H1 (cell line): ENCODE measurements around the gene PSORS1C2. TPM values are rescaled to one million over a fixed set of nuclear protein-coding genes. Genes with fewer than 3 reads are reported as not detected.

Source experiments
- CTCF ChIA-PET: fragments of 300-600 bp; sonication (Branson Sonifier 250); formaldehyde crosslinking; loops from one replicate; lab custom pipeline; 2021; ENCODE audit not compliant: partially characterized antibody; lab: Charles Lee
- POLR2A ChIA-PET: fragments of 300-600 bp; sonication (Branson Sonifier 250); formaldehyde crosslinking; loops from one replicate; lab custom pipeline; 2021; ENCODE audit warnings: inconsistent platforms; ENCODE audit not compliant: partially characterized antibody; lab: Charles Lee
- DNase-seq, 2 experiments: peaks; one replicate each; pipeline versions ENCODE4 v3.0.0 to v3.0.0-alpha.2; 2010 to 2022; ENCODE audit warnings: low spot score in 2 of 2, low read depth in 1 of 2, mixed read lengths in 1 of 2
- FAIRE-seq: peaks from 2 replicates; lab custom pipeline; 2011; peaks lifted over from hg19 to GRCh38; lab: Jason Lieb, UNC
- H2AFZ ChIP-seq: 2 replicates; pipeline ENCODE4 v1.8.1; 2012; ENCODE audit warnings: low read length, inconsistent platforms
- H2AK5ac ChIP-seq: 2 replicates; pipeline ENCODE4 v1.6.1; 2013; ENCODE audit warnings: low read depth, low read length
- H2BK120ac ChIP-seq: replicated peaks from 2 replicates; pipeline ENCODE3; 2013; ENCODE audit warnings: low read depth, low read length, inconsistent platforms
- H2BK12ac ChIP-seq: 2 replicates; pipeline ENCODE4 v1.6.1; 2013; ENCODE audit warnings: low read depth, low read length
- H2BK15ac ChIP-seq: 2 replicates; pipeline ENCODE4 v1.6.1; 2013; ENCODE audit warnings: low read length
- H2BK20ac ChIP-seq: 2 replicates; pipeline ENCODE4 v1.6.1; 2013; ENCODE audit warnings: low read length
- H2BK5ac ChIP-seq: 2 replicates; pipeline ENCODE4 v1.6.1; 2013; ENCODE audit warnings: low read depth, low read length
- H3K14ac ChIP-seq: 2 replicates; pipeline ENCODE4 v1.6.1; 2013; ENCODE audit warnings: inconsistent platforms; ENCODE audit not compliant: insufficient read length
- H3K18ac ChIP-seq: 2 replicates; pipeline ENCODE4 v1.6.1; 2013; ENCODE audit warnings: low read length; ENCODE audit errors: extremely low read depth
- H3K23ac ChIP-seq: 2 replicates; pipeline ENCODE4 v1.6.1; 2013; ENCODE audit warnings: inconsistent platforms; ENCODE audit not compliant: insufficient read length
- H3K23me2 ChIP-seq: 2 replicates; pipeline ENCODE4 v1.6.1; 2013; ENCODE audit warnings: low read depth, low read length
- H3K27ac ChIP-seq: 2 replicates; pipeline ENCODE4 v1.6.1; 2011; ENCODE audit warnings: low read depth, low read length, inconsistent platforms
- H3K27me3 ChIP-seq, 4 experiments: replicated peaks in 1 of 4; 1 replicate in 1 of 4; 2 replicates in 3 of 4; pipeline versions ENCODE4 v1.6.1 to v1.8.1; 2011 to 2013; ENCODE audit warnings: low read length in 3 of 4, mild to moderate bottlenecking in 3 of 4, inconsistent platforms in 2 of 4, mixed read lengths in 2 of 4, moderate library complexity in 1 of 4; ENCODE audit not compliant: control insufficient read depth in 3 of 4, insufficient read depth in 3 of 4; ENCODE audit errors: extremely low read depth in 1 of 4
- H3K36me3 ChIP-seq, 4 experiments: 2 replicates each; pipeline versions ENCODE4 v1.6.1 to v1.8.1; 2011 to 2013; ENCODE audit warnings: mild to moderate bottlenecking in 4 of 4, low read length in 3 of 4, moderate library complexity in 2 of 4, control low read depth in 1 of 4, inconsistent platforms in 1 of 4; ENCODE audit not compliant: insufficient read depth in 4 of 4, control insufficient read depth in 2 of 4
- H3K4ac ChIP-seq: replicated peaks from 2 replicates; pipeline ENCODE3; 2013; ENCODE audit warnings: low read length, low read depth, mixed read lengths, inconsistent platforms; ENCODE audit not compliant: insufficient read length
- H3K4me1 ChIP-seq, 4 experiments: replicated peaks in 1 of 4; 1 replicate in 1 of 4; 2 replicates in 3 of 4; pipeline versions ENCODE4 v1.6.1 to v1.8.1; 2011 to 2013; ENCODE audit warnings: low read length in 3 of 4, inconsistent platforms in 2 of 4, mixed read lengths in 1 of 4; ENCODE audit not compliant: insufficient read depth in 4 of 4, control insufficient read depth in 3 of 4
- H3K4me2 ChIP-seq, 2 experiments: 2 replicates each; pipeline versions ENCODE4 v1.6.1 to v1.8.1; 2011 to 2013; ENCODE audit warnings: low read depth in 2 of 2, low read length in 2 of 2, control low read depth in 1 of 2, inconsistent platforms in 1 of 2, mild to moderate bottlenecking in 1 of 2; ENCODE audit not compliant: insufficient read depth in 1 of 2
- H3K4me3 ChIP-seq, 4 experiments: fragments of 200-600, 300-600 bp in 1 of 4; sonication (generic), shearing (Covaris generic), sonication (Bioruptor Twin) in 1 of 4; 2 replicates each; pipeline versions ENCODE4 v1.5.1 to v1.8.1; 2011 to 2016; ENCODE audit warnings: low read length in 4 of 4, low read depth in 3 of 4, control low read depth in 2 of 4, inconsistent platforms in 2 of 4, mild to moderate bottlenecking in 2 of 4, mixed read lengths in 1 of 4, moderate library complexity in 1 of 4; ENCODE audit not compliant: insufficient read depth in 2 of 4; ENCODE audit errors: extremely low read depth in 1 of 4
- H3K56ac ChIP-seq: replicated peaks from 2 replicates; pipeline ENCODE3; 2013; ENCODE audit warnings: low read depth, mild to moderate bottlenecking, mixed read lengths, low read length, inconsistent platforms; ENCODE audit not compliant: insufficient read length
- H3K79me1 ChIP-seq: 2 replicates; pipeline ENCODE4 v1.6.1; 2013; ENCODE audit warnings: low read depth, low read length, control low read depth
- H3K79me2 ChIP-seq, 2 experiments: 2 replicates each; pipeline versions ENCODE4 v1.6.1 to v1.8.1; 2012 to 2013; ENCODE audit warnings: low read length in 2 of 2, mild to moderate bottlenecking in 2 of 2, inconsistent platforms in 1 of 2; ENCODE audit not compliant: insufficient read depth in 2 of 2, control insufficient read depth in 1 of 2
- H3K9ac ChIP-seq, 4 experiments: replicated peaks in 1 of 4; 1 replicate in 1 of 4; 2 replicates in 3 of 4; pipeline versions ENCODE4 v1.6.1 to v1.8.1; 2011 to 2013; ENCODE audit warnings: low read depth in 3 of 4, low read length in 3 of 4, control low read depth in 2 of 4, mild to moderate bottlenecking in 2 of 4, moderate library complexity in 2 of 4, inconsistent platforms in 1 of 4; ENCODE audit errors: extremely low read depth in 1 of 4
- H3K9me3 ChIP-seq, 2 experiments: 2 replicates each; pipeline versions ENCODE4 v1.6.1 to v1.8.1; 2012 to 2013; ENCODE audit warnings: mild to moderate bottlenecking in 2 of 2, moderate library complexity in 2 of 2, control low read depth in 1 of 2, inconsistent platforms in 1 of 2, low read depth in 1 of 2, low read length in 1 of 2, mixed read lengths in 1 of 2; ENCODE audit not compliant: insufficient read depth in 2 of 2
- H4K20me1 ChIP-seq, 2 experiments: replicated peaks in 1 of 2; 2 replicates each; pipeline versions ENCODE3 to v1.8.1; 2011 to 2013; ENCODE audit warnings: inconsistent platforms in 2 of 2, low read length in 2 of 2, mild to moderate bottlenecking in 1 of 2; ENCODE audit not compliant: insufficient read depth in 2 of 2, control insufficient read depth in 1 of 2
- H4K5ac ChIP-seq: 2 replicates; pipeline ENCODE4 v1.6.1; 2013; ENCODE audit warnings: low read length, low read depth, mixed read lengths, inconsistent platforms; ENCODE audit not compliant: insufficient read length
- H4K8ac ChIP-seq: 2 replicates; pipeline ENCODE4 v1.8.0; 2013; ENCODE audit warnings: mild to moderate bottlenecking, moderate library complexity, low read length, inconsistent platforms; ENCODE audit not compliant: insufficient read depth; ENCODE audit errors: extremely low read depth
- H4K91ac ChIP-seq: replicated peaks from 2 replicates; pipeline ENCODE3; 2013; ENCODE audit warnings: low read length, mixed read lengths, inconsistent platforms; ENCODE audit not compliant: insufficient read length
- KDM1A ChIP-seq: fragments of 200-600, 300-600 bp; sonication (generic); IDR thresholded peaks from 2 replicates; pipeline ENCODE4 v1.7.1; 2016; ENCODE audit warnings: mild to moderate bottlenecking, low read length, borderline replicate concordance
- RAD21 ChIP-seq, 2 experiments: IDR thresholded peaks in 1 of 2; conservative IDR thresholded peaks in 1 of 2; 2 replicates each; pipeline ENCODE4 v1.6.1; 2011; ENCODE audit warnings: low read depth in 2 of 2, low read length in 2 of 2, improper control_type of control experiment in 1 of 2, inconsistent platforms in 1 of 2, mild to moderate bottlenecking in 1 of 2, moderate library complexity in 1 of 2
- WGBS, 2 experiments: shearing (Covaris generic) in 1 of 2; methylation state at CpG; one replicate each; pipeline versions ENCODE4 v1.1.6 to v1.1.7; 2013 to 2015; ENCODE audit warnings: low lambda C conversion rate in 2 of 2, mixed read lengths in 2 of 2, inconsistent platforms in 1 of 2, low coverage in 1 of 2, missing lambda C conversion rate in 1 of 2; ENCODE audit not compliant: insufficient replicate concordance in 2 of 2, insufficient coverage in 1 of 2, insufficient read length in 1 of 2; ENCODE audit errors: extremely low coverage in 1 of 2, missing lambda C conversion rate in 1 of 2; 5-methylcytosine and 5-hydroxymethylcytosine counted together
- polyA plus RNA-seq, 7 experiments: library from polyadenylated mRNA; depleted of rRNA in 3 of 7; stranded (reverse) in 5 of 7; unstranded in 2 of 7; fragments of >200 nt in 5 of 7; fragments of 200-250 nt in 2 of 7; gene quantifications; 1 replicate in 5 of 7; 2 replicates in 1 of 7; 4 replicates in 1 of 7; pipeline versions ENCODE4 v1.2.1 to v1.2.3, GENCODE V29; 2011 to 2013; ENCODE audit warnings: missing spikeins in 2 of 7, mixed read lengths in 2 of 7
- total RNA-seq: library from RNA; stranded (reverse); fragmentation: NEBNext Ultra II Directional; extraction: Animal tissue kit (Norgen Biotek cat#: 25700); gene quantifications from 2 replicates; pipeline ENCODE4 v1.2.1, GENCODE V29; 2021
- TF ChIP-seq, protein P1 (sequence below), 3 experiments: IDR thresholded peaks; 1 replicate in 2 of 3; 2 replicates in 1 of 3; pipeline versions ENCODE4 v1.5.1 to v1.6.1; 2011; ENCODE audit warnings: low read length in 3 of 3, mild to moderate bottlenecking in 3 of 3, inconsistent platforms in 2 of 3, low read depth in 1 of 3, moderate library complexity in 1 of 3; ENCODE audit not compliant: insufficient read depth in 1 of 3; ENCODE audit errors: control extremely low read depth in 1 of 3

PSORS1C2 gene
- total and polyA plus RNA-seq, 2 of the 8 experiments (the other 6 are each of a cell fraction or from before 2014, with no cell fraction given), result 0.11 TPM; not detected in 1

DNA sequence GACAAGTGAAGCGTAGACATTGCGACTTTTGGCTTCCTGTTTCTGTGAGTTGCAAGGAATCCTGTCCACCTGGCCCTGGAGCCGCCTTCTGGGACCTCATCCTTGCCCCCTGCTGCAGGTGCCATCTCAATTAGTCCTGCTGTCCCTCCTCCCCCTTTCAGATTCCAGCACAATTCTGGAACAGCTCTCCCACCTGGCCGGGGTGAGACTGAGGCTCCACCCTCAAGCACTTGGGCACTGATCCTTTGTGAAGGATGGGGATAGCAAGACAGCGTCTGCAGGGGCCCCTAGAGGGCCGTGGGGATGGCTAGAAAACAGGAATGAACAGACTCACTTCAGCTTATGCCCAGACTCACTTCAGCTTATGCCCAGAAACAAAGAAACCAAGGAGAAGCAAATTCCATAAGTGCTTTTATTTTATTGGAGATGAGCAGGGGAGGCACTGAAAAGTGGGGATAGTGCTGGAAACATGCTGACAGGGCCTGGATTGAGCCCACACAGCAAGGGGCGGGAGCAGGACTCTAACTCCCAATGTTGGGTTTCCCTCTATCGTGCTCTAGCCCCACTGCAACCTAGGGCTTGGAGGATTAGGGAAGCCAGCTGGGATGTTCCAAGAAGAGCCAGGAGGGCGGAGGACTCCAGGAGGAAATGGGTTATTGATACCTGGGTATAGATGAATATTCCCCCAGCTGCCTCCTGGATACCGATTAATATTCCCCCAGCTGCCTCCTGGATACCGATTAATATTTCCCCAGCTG, 27.9 kb downstream of the PSORS1C2 start:
- Histone ChIP-seq H3K27me3 (peaks cover 0 to 11% (median 3%) of the 10 kb centered on the region in 4 experiments; a peak in 3 of 7 replicates), H2BK120ac (no peak overlapping the region), H2BK15ac (no peak overlapping the region), H4K8ac (no peak overlapping the region), H3K23me2 (no peaks in the 10 kb centered on the region; the same call in 1 of the 2 replicates), H3K9me3 (no peaks in the 10 kb centered on the region), H3K14ac (no peak overlapping the region), H3K4me2 (peak overlapping the region in 1 of 2 experiments; percentile 20; a peak in 1 of 4 replicates), H3K23ac (no peak overlapping the region), H4K5ac (no peak overlapping the region), H2BK20ac (no peak overlapping the region), H4K20me1 (no peaks in the 10 kb centered on the region), H3K79me1 (no peaks in the 10 kb centered on the region), H2BK12ac (no peak overlapping the region), H3K79me2 (no peaks in the 10 kb centered on the region), H3K4ac (no peak overlapping the region), H3K4me1 (peaks cover 0 to 20% (median 8%) of the 10 kb centered on the region in 4 experiments; a peak in 6 of 7 replicates), H3K56ac (no peak overlapping the region), H3K27ac (no peak overlapping the region), H4K91ac (no peak overlapping the region), H2BK5ac (no peak overlapping the region), H2AK5ac (no peak overlapping the region), H3K18ac (no peak overlapping the region), H3K4me3 (no peak overlapping the region), H3K36me3 (no peaks in the 10 kb centered on the region), H2AFZ (peak overlapping the region; percentile 46; the same call in 1 of the 2 replicates), H3K9ac (no peak overlapping the region)
- POLR2A ChIA-PET, result interaction anchor here (1.0 to 1.3 kb wide), 4 partner anchors 19 to 196 kb away, joined by 3 to 4 read pairs (median 4); no protein-coding TSS in a partner anchor
- no peak for FAIRE-seq
- TF ChIP-seq RAD21 (IDR thresholded peaks at IDR 0.05 in 1 of 2, conservative IDR thresholded peaks at IDR 0.05 in 1 of 2; ENCODE audit: low read depth in 2 of 2, low read length in 2 of 2) (peak; percentile 5 to 18; a peak in 1 of 4 replicates), KDM1A (no peak)
- TF ChIP-seq, protein P1, sequence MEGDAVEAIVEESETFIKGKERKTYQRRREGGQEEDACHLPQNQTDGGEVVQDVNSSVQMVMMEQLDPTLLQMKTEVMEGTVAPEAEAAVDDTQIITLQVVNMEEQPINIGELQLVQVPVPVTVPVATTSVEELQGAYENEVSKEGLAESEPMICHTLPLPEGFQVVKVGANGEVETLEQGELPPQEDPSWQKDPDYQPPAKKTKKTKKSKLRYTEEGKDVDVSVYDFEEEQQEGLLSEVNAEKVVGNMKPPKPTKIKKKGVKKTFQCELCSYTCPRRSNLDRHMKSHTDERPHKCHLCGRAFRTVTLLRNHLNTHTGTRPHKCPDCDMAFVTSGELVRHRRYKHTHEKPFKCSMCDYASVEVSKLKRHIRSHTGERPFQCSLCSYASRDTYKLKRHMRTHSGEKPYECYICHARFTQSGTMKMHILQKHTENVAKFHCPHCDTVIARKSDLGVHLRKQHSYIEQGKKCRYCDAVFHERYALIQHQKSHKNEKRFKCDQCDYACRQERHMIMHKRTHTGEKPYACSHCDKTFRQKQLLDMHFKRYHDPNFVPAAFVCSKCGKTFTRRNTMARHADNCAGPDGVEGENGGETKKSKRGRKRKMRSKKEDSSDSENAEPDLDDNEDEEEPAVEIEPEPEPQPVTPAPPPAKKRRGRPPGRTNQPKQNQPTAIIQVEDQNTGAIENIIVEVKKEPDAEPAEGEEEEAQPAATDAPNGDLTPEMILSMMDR (IDR thresholded peaks at IDR 0.05; ENCODE audit: control extremely low read depth in 1 of 3, insufficient read depth in 1 of 3, low read depth in 1 of 3, low read length in 3 of 3), result peak in 2 of 3 experiments; percentile 13 to 14; a peak in 2 of 4 replicates
- CTCF ChIA-PET, result interaction anchor here (0.8 to 10.6 kb wide), 13 partner anchors 9 to 380 kb away, joined by 3 to 187 read pairs (median 4); no protein-coding TSS in a partner anchor
- WGBS, 2 experiments, result 68% methylated on average over 10 of the region's 11 CpGs; no CpG with 5 or more reads in 1 of the 2 experiments
- no peak for DNase-seq
